KOPT-K1 (cell line): ENCODE results near the gene PRKCZ.

Experiments used
- H3K27ac ChIP-seq: fragments of 200-600 bp; sonication (generic); 2 replicates; pipeline ENCODE4 v1.5.1; 2016; ENCODE audit warnings: antibody characterized with exemption, mild to moderate bottlenecking, low read depth, low read length; ENCODE audit not compliant: poor library complexity, severe bottlenecking
- H3K36me3 ChIP-seq: fragments of 200-600 bp; sonication (generic); 2 replicates; pipeline ENCODE4 v1.5.1; 2017; ENCODE audit warnings: antibody characterized with exemption, mild to moderate bottlenecking, low read length, moderate library complexity; ENCODE audit not compliant: insufficient read depth
- H3K9me3 ChIP-seq: fragments of 200-600 bp; sonication (generic); 2 replicates; pipeline ENCODE4 v1.5.1; 2017; ENCODE audit warnings: antibody characterized with exemption, low read length, mild to moderate bottlenecking; ENCODE audit not compliant: insufficient read depth, poor library complexity, severe bottlenecking

Gene PRKCZ

GRCh38 chr1:2173546-2174347, 123.5 kb downstream of the PRKCZ start:
- no peak overlapping the region for H3K27ac ChIP-seq
- no peaks in the 10 kb centered on the region for H3K9me3 ChIP-seq
- H3K36me3 ChIP-seq: no peaks in the 10 kb centered on the region

DNA sequence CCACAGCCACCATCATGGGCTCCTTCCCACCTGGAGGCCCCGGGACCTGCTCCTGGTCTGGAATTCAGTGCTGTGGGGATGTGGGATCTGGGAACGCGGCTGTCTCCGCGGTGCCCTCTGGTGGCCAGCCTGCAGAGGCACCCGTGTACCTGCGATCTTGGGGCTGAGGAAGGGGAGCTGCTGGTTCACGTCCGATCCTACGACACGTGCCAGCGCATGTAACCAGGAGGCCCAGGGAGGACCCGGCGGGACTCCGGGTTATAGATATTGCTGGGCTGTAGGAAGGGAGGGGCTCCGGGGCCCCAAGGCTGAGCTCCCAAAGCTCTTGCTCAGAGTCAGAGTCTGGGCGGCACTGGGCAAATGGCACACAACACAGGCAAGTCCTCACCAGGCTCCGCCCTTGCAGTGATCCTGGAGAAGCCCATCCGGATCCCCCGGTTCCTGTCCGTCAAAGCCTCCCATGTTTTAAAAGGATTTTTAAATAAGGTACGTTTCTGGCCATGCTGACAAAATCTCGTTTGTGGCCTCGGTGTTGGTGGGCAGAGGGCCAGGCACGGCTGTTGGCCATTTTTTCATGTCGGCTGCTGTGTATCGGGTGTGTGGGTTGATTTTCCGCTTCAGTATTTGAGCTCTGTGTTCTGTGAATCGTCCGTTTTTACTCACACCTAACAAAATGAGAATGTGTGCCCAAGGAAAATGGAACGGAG, 124.3 kb downstream of the PRKCZ start:
- Histone ChIP-seq H3K9me3 (no peaks in the 10 kb centered on the region), H3K27ac (no peak overlapping the region), H3K36me3 (no peaks in the 10 kb centered on the region)

DNA sequence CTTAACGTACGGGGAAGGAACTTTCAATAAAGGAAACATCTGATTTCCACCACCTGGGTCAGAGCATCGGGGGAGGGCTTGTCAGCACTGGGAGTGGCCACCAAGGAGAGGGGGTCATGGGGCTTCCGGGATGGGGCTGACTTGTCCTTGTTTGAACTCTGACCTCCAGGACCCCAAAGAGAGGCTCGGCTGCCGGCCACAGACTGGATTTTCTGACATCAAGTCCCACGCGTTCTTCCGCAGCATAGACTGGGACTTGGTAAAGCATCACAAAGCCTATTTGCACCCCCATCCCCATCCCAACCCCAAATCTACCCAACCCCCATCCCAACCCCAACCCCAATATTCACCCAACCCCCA, 124.8 kb downstream of the PRKCZ start:
- Histone ChIP-seq H3K27ac (no peak overlapping the region), H3K36me3 (no peaks in the 10 kb centered on the region), H3K9me3 (no peaks in the 10 kb centered on the region)

- no peaks in the 10 kb centered on the region for H3K36me3 ChIP-seq
- H3K9me3 ChIP-seq: no peaks in the 10 kb centered on the region
- no peak overlapping the region for H3K27ac ChIP-seq
Observed at GRCh38 chr1:2175681-2176454, 125.7 kb downstream of the PRKCZ start.

GRCh38 chr1:2176615-2177014, 126.4 kb downstream of the PRKCZ start:
- Histone ChIP-seq H3K36me3 (no peaks in the 10 kb centered on the region), H3K9me3 (no peaks in the 10 kb centered on the region), H3K27ac (no peak overlapping the region)

DNA sequence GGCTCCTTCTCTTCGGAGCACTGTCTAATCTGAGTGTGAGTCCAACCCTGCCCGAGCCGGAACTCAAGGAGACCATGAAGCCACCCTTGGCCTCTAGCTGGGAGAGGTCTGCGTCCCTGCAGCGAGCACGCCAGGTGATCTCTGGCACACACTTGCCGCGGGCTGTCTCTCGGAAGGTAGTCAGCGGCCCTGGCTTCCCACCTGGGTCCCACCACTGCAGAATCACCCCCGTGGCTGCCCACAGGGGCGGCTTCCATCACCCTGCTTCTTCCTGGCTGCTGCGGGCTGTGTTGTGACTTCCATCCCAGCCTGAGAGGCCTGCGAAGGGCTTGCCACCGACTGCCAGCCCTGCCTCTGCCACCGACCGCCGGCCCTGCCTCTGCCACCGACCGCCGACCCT, 127.3 kb downstream of the PRKCZ start:
- Histone ChIP-seq H3K27ac (no peak overlapping the region), H3K9me3 (no peaks in the 10 kb centered on the region), H3K36me3 (no peaks in the 10 kb centered on the region)

GRCh38 chr1:2177946-2178538, 127.8 kb downstream of the PRKCZ start:
- no peaks in the 10 kb centered on the region for H3K36me3 ChIP-seq
- H3K27ac ChIP-seq: no peak overlapping the region
- H3K9me3 ChIP-seq: no peaks in the 10 kb centered on the region

DNA sequence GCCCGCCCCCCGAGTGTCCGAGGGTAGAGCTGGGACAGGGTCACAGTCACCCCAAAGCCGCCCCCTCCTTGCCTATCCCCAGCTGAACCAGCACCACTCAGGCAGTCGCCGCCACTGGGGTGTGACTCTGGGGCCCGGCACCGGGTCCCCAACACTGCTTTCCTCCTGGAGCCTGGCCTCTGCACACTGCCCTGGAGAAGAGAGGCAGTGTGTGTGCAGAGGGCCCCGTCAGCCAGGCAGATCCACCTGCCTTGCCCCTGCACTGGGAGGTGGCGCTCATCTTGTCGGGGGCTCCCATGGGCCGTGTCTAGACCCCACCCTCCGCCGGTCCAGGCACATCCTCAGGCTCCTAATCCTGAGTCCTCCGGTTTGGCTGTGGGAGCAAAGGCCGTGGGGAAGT, 128.7 kb downstream of the PRKCZ start:
- Histone ChIP-seq H3K36me3 (no peaks in the 10 kb centered on the region), H3K9me3 (no peaks in the 10 kb centered on the region), H3K27ac (no peak overlapping the region)

DNA sequence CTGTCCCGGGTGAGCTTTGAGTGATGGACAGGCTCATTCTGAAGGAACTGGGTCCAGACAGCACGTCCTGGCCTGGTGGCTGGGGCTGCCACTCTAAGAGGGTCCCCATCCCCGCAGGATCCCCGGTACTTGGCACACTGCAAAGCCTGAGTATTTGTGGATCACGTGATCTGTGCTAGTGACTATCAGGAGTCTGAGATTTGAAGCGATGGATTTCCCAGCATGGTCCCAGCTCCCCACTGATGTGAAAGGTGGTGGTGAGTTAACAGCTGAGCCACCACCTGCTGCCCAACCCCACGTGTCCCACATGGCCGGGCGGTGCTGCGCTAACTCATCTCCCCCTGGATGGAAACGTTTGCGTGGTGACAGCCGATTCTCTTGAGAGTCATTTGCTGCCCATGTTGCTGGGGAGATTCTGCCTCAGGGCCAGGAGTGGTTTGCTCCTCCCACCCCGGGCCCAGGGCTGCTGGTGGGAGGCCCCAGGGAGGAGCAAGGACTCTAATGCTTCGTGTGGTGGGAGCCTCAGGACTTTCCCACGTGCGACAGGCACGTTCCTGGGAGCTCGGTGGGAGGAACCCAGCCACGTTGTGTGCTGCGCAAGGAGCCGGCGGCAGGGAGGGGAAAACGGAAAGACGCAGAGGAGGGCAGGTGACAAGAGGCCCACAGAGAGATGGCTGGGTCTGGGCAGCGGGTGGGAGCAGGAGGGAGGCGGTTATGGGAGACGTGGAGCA, 129.2 kb downstream of the PRKCZ start:
- H3K27ac ChIP-seq: no peak overlapping the region
- no peaks in the 10 kb centered on the region for H3K36me3 ChIP-seq
- no peaks in the 10 kb centered on the region for H3K9me3 ChIP-seq

GRCh38 chr1:2180297-2181245, 130.4 kb downstream of the PRKCZ start:
- H3K36me3 ChIP-seq: no peaks in the 10 kb centered on the region
- no peaks in the 10 kb centered on the region for H3K9me3 ChIP-seq
- no peak overlapping the region for H3K27ac ChIP-seq

DNA sequence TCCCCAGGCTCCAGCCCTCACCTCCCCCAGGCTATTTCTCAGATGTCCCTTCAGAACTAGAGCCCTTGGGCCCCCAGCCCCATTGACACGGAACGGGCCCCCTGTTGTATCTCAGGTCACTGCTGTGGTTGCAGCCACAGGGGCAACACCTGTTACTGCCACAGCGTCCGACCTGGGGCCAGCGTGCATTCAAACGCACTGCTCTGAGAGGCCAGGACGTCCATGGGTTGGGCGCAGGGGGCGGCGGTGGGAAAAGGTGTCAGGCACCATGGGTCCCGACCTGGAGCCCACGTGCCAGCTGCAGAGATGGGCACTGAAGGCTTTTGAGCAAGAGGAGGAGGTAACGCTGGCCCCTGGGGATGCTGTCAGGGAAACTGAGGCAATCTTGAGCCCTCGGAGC, 131.1 kb downstream of the PRKCZ start:
- H3K27ac ChIP-seq: no peak overlapping the region

GRCh38 chr1:2181752-2182151, 131.5 kb downstream of the PRKCZ start:
- H3K36me3 ChIP-seq: no peaks in the 10 kb centered on the region; the same call in 1 of the 2 replicates
- no peaks in the 10 kb centered on the region for H3K9me3 ChIP-seq
- no peak overlapping the region for H3K27ac ChIP-seq

More for the DNA sequence above, 131.1 kb downstream of the PRKCZ start:
- H3K9me3 ChIP-seq: no peaks in the 10 kb centered on the region
- H3K36me3 ChIP-seq: no peaks in the 10 kb centered on the region

GRCh38 chr1:2182376-2182775, 132.2 kb downstream of the PRKCZ start:
- Histone ChIP-seq H3K36me3 (no peaks in the 10 kb centered on the region; the same call in 1 of the 2 replicates), H3K9me3 (no peaks in the 10 kb centered on the region), H3K27ac (no peak overlapping the region)

DNA sequence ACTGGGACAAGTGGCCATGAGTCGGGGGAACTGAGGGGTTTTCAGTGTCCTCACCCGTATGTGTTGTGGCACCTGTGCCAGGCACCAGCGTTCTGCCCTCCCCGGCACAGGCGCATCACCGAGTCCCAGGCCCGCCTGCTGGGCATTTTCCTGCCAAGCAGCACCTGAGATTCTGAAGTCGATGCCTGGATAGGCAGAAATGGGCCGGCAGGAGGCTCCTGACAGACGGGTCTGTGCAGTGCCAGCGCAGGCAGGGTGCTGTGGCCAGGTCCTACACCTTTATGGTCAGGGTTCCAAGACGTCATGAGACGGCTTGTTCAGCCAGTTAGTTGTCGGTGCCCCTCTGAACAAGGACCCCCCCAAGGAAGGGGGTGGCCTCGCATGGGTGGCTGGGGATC, 133.7 kb downstream of the PRKCZ start:
- Histone ChIP-seq H3K9me3 (no peaks in the 10 kb centered on the region), H3K27ac (no peak overlapping the region), H3K36me3 (no peaks in the 10 kb centered on the region; the same call in 1 of the 2 replicates)
